ENCODE results near the gene UVRAG.

UVRAG gene

DNA sequence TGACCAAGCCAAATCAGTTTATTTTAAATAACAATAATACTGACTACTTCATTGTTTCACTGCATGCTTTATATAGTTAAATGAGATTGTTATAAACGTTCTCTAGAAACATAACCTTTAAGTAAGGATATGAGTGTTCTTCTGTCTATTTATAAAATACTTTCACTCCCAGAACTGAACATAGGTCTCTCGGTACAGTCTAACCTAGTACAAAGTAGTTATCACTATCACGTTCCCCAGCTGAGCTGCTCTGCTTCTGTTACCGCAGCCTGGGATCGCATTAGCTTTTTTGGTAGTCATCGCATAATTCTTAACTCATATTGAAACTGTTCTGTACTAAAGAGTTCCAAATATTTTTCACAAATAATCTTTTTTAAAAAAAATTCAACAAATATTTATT lies 247.7 kb downstream of the UVRAG start:
- no peaks in the 10 kb centered on the region for H3K36me3 ChIP-seq (replicated peaks; ENCODE audit: insufficient read depth, low read length)
- no peak overlapping the region for H3K9ac ChIP-seq (ENCODE audit: low read length)
- no peaks in the 10 kb centered on the region for H3K9me3 ChIP-seq (replicated peaks; ENCODE audit: insufficient read depth, low read length)
- no peaks in the 10 kb centered on the region for H3K4me1 ChIP-seq (ENCODE audit: low read length)
- no peak for DNase-seq
- no peaks in the 10 kb centered on the region for H4K20me1 ChIP-seq (ENCODE audit: insufficient read depth, low read length)
- H2AFZ ChIP-seq (ENCODE audit: low read length): no peak overlapping the region
- H3K27ac ChIP-seq (ENCODE audit: low read length): no peak overlapping the region
- TF ChIP-seq, protein P1, sequence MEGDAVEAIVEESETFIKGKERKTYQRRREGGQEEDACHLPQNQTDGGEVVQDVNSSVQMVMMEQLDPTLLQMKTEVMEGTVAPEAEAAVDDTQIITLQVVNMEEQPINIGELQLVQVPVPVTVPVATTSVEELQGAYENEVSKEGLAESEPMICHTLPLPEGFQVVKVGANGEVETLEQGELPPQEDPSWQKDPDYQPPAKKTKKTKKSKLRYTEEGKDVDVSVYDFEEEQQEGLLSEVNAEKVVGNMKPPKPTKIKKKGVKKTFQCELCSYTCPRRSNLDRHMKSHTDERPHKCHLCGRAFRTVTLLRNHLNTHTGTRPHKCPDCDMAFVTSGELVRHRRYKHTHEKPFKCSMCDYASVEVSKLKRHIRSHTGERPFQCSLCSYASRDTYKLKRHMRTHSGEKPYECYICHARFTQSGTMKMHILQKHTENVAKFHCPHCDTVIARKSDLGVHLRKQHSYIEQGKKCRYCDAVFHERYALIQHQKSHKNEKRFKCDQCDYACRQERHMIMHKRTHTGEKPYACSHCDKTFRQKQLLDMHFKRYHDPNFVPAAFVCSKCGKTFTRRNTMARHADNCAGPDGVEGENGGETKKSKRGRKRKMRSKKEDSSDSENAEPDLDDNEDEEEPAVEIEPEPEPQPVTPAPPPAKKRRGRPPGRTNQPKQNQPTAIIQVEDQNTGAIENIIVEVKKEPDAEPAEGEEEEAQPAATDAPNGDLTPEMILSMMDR (IDR thresholded peaks at IDR 0.05; ENCODE audit: low read length): no peak
- TF ChIP-seq EZH2phosphoT487 (IDR thresholded peaks at IDR 0.05; ENCODE audit: low read length) (no peak), EZH2 (optimal IDR thresholded peaks at IDR 0.05; ENCODE audit: low read depth, low read length) (no peak)
- H3K4me3 ChIP-seq (ENCODE audit: low read length): no peak overlapping the region
- no peaks in the 10 kb centered on the region for H3K9me2 ChIP-seq (replicated peaks; ENCODE audit: insufficient read depth, low read length)
- no peaks in the 10 kb centered on the region for H3K27me3 ChIP-seq (replicated peaks; ENCODE audit: insufficient read depth, low read length)
- H3K79me2 ChIP-seq (ENCODE audit: low read length): no peaks in the 10 kb centered on the region
- H3F3A ChIP-seq (ENCODE audit: insufficient read depth, low read length): no peaks in the 10 kb centered on the region
- no peak overlapping the region for H3K4me2 ChIP-seq (ENCODE audit: low read depth, low read length)

DNA sequence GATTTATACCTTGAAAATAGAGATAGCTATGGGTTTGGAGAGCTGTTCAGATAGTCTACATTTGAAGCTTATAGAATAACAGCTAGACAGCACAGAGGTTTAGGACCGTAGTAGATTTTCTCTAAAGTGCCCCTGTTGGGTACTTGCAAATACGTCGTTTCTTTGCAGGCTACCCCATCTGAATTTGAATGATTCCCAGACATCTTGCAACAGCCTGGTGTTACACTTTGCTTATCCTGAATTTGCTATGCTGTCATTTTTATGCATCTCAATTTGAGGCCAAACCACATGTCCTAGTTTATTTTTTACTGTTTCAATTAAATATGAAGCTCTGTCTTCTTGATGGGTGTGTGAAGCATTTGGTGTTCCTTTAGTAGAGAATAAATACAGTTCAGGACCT lies 249.2 kb downstream of the UVRAG start:
- Histone ChIP-seq H3K9me2 (replicated peaks; ENCODE audit: insufficient read depth, low read length) (no peaks in the 10 kb centered on the region), H4K20me1 (ENCODE audit: insufficient read depth, low read length) (no peaks in the 10 kb centered on the region)
- TF ChIP-seq EZH2 (optimal IDR thresholded peaks at IDR 0.05; ENCODE audit: low read depth, low read length): no peak
- TF ChIP-seq, protein P1 (IDR thresholded peaks at IDR 0.05; ENCODE audit: low read length): no peak
- no peak for TF ChIP-seq EZH2phosphoT487 (IDR thresholded peaks at IDR 0.05; ENCODE audit: low read length)

DNA sequence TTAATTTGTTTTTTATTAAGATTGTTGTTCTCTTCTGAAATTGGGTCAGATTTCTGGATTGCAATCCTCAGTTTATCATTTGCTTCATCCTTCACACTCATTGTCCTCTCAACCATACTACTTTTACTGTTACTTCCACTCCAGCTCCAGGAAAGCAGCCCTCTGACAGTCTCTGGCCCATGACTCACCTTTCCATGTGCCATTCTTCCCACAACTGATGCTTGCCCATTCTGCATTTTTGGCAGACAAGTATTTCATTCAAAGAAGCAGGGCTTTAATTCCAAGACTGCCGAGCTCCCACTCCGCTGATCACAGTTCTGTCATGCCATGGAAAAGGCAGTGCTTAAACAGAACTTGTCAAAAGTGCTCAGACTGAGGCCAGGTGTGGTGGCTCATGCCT lies 252.1 kb downstream of the UVRAG start:
- Histone ChIP-seq H3K36me3 (replicated peaks; ENCODE audit: insufficient read depth, low read length) (no peaks in the 10 kb centered on the region), H2AFZ (ENCODE audit: low read length) (no peak overlapping the region), H3K4me2 (ENCODE audit: low read depth, low read length) (no peak overlapping the region), H3K9me2 (replicated peaks; ENCODE audit: insufficient read depth, low read length) (no peaks in the 10 kb centered on the region), H3K27ac (ENCODE audit: low read length) (no peak overlapping the region), H3K4me3 (ENCODE audit: low read length) (no peak overlapping the region), H3K27me3 (replicated peaks; ENCODE audit: insufficient read depth, low read length) (no peaks in the 10 kb centered on the region), H3K9ac (ENCODE audit: low read length) (no peak overlapping the region), H3F3A (ENCODE audit: insufficient read depth, low read length) (no peaks in the 10 kb centered on the region), H4K20me1 (ENCODE audit: insufficient read depth, low read length) (no peaks in the 10 kb centered on the region), H3K9me3 (replicated peaks; ENCODE audit: insufficient read depth, low read length) (no peaks in the 10 kb centered on the region), H3K79me2 (ENCODE audit: low read length) (no peaks in the 10 kb centered on the region), H3K4me1 (ENCODE audit: low read length) (no peaks in the 10 kb centered on the region)
- TF ChIP-seq, protein P1 (IDR thresholded peaks at IDR 0.05; ENCODE audit: low read length): no peak
- TF ChIP-seq EZH2 (optimal IDR thresholded peaks at IDR 0.05; ENCODE audit: low read depth, low read length): no peak
- no peak for TF ChIP-seq EZH2phosphoT487 (IDR thresholded peaks at IDR 0.05; ENCODE audit: low read length)
- DNase-seq: no peak

More for the DNA sequence above, 249.2 kb downstream of the UVRAG start:
- Histone ChIP-seq H3F3A (ENCODE audit: insufficient read depth, low read length) (no peaks in the 10 kb centered on the region), H3K4me3 (ENCODE audit: low read length) (no peak overlapping the region), H3K4me1 (ENCODE audit: low read length) (no peaks in the 10 kb centered on the region), H3K9me3 (replicated peaks; ENCODE audit: insufficient read depth, low read length) (no peaks in the 10 kb centered on the region), H3K27me3 (replicated peaks; ENCODE audit: insufficient read depth, low read length) (no peaks in the 10 kb centered on the region), H3K27ac (ENCODE audit: low read length) (no peak overlapping the region), H3K79me2 (ENCODE audit: low read length) (no peaks in the 10 kb centered on the region), H3K36me3 (replicated peaks; ENCODE audit: insufficient read depth, low read length) (no peaks in the 10 kb centered on the region), H3K4me2 (ENCODE audit: low read depth, low read length) (no peak overlapping the region), H3K9ac (ENCODE audit: low read length) (no peak overlapping the region), H2AFZ (ENCODE audit: low read length) (no peak overlapping the region)
- DNase-seq: no peak
